ENCODE measurements around the gene FAM83E.

GRCh38 chr19:48627865-48628314 is 13.0 kb upstream of the FAM83E start:
- TF ChIP-seq, protein P1, sequence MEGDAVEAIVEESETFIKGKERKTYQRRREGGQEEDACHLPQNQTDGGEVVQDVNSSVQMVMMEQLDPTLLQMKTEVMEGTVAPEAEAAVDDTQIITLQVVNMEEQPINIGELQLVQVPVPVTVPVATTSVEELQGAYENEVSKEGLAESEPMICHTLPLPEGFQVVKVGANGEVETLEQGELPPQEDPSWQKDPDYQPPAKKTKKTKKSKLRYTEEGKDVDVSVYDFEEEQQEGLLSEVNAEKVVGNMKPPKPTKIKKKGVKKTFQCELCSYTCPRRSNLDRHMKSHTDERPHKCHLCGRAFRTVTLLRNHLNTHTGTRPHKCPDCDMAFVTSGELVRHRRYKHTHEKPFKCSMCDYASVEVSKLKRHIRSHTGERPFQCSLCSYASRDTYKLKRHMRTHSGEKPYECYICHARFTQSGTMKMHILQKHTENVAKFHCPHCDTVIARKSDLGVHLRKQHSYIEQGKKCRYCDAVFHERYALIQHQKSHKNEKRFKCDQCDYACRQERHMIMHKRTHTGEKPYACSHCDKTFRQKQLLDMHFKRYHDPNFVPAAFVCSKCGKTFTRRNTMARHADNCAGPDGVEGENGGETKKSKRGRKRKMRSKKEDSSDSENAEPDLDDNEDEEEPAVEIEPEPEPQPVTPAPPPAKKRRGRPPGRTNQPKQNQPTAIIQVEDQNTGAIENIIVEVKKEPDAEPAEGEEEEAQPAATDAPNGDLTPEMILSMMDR (conservative IDR thresholded peaks at IDR 0.05 in 1 of 2, IDR thresholded peaks at IDR 0.05 in 1 of 2; ENCODE audit: extremely low read depth in 1 of 2, insufficient read depth in 1 of 2, low read depth in 1 of 2, low read length in 2 of 2): no peak
- TF ChIP-seq EZH2 (IDR thresholded peaks at IDR 0.05; ENCODE audit: borderline replicate concordance, low read length): no peak
